HepG2 (cell line): ENCODE measurements around the gene NGEF. TPM values are rescaled to one million over a fixed set of nuclear protein-coding genes. Genes with fewer than 3 reads are reported as not detected.
A peak's percentile ranks its signal among the peaks of the same experiment; 100 is the strongest.

Experiments
- AHDC1 ChIP-seq: sonication (generic); formaldehyde crosslinking; IDR thresholded peaks from 2 replicates; pipeline ENCODE4 v1.5.1; 2020; ENCODE audit warnings: mild to moderate bottlenecking, missing genetic modification reagents, borderline replicate concordance
- CBFB ChIP-seq: sonication (generic); formaldehyde crosslinking; IDR thresholded peaks from 2 replicates; pipeline ENCODE4 v1.4.0; 2020; ENCODE audit warnings: missing genetic modification reagents
- CENPX ChIP-seq: sonication (generic); formaldehyde crosslinking; IDR thresholded peaks from 2 replicates; pipeline ENCODE4 v1.9.0; 2021; ENCODE audit warnings: mild to moderate bottlenecking, missing genetic modification reagents, moderate library complexity
- HINFP ChIP-seq: sonication (generic); formaldehyde crosslinking; IDR thresholded peaks from 2 replicates; pipeline ENCODE4 v1.4.0; 2020; ENCODE audit warnings: low read depth, mild to moderate bottlenecking, missing genetic modification reagents
- KLF12 ChIP-seq: sonication (generic); formaldehyde crosslinking; IDR thresholded peaks from 2 replicates; pipeline ENCODE4 v1.4.0; 2020; ENCODE audit warnings: missing genetic modification reagents, borderline replicate concordance
- MED13 ChIP-seq: sonication (generic); formaldehyde crosslinking; IDR thresholded peaks from 2 replicates; pipeline ENCODE4 v1.5.0; 2020; ENCODE audit warnings: missing genetic modification reagents
- NFE2L2 ChIP-seq: fragments of 150-350 bp; IDR thresholded peaks from 2 replicates; pipeline ENCODE4 v1.6.1; 2014; ENCODE audit warnings: low read length
- NR2C2 ChIP-seq: sonication (generic); formaldehyde crosslinking; IDR thresholded peaks from 2 replicates; pipeline ENCODE4 v1.4.0; 2020; ENCODE audit warnings: missing genetic modification reagents, mild to moderate bottlenecking, moderate library complexity, borderline replicate concordance
- SMC3 ChIP-seq: IDR thresholded peaks from 2 replicates; pipeline ENCODE4 v1.6.1; 2011; ENCODE audit warnings: low read length, improper control_type of control experiment
- ZKSCAN5 ChIP-seq: sonication (generic); formaldehyde crosslinking; IDR thresholded peaks from 2 replicates; pipeline ENCODE4 v1.5.1; 2020; ENCODE audit warnings: mild to moderate bottlenecking, missing genetic modification reagents
- ZNF609 ChIP-seq: sonication (generic); formaldehyde crosslinking; IDR thresholded peaks from 2 replicates; pipeline ENCODE4 v1.4.0; 2020; ENCODE audit warnings: mild to moderate bottlenecking, missing genetic modification reagents, borderline replicate concordance
- ZNF629 ChIP-seq: sonication (generic); formaldehyde crosslinking; conservative IDR thresholded peaks from 2 replicates; pipeline ENCODE4 v1.5.0; 2020; ENCODE audit warnings: missing genetic modification reagents
- ZNF678 ChIP-seq: sonication (generic); formaldehyde crosslinking; IDR thresholded peaks from 2 replicates; pipeline ENCODE4 v1.4.0; 2020; ENCODE audit warnings: mild to moderate bottlenecking, missing genetic modification reagents
- ZNF737 ChIP-seq: sonication (generic); formaldehyde crosslinking; IDR thresholded peaks from 2 replicates; pipeline ENCODE4 v1.5.0; 2020; ENCODE audit warnings: missing genetic modification reagents, mild to moderate bottlenecking, borderline replicate concordance
- ZNF780A ChIP-seq: sonication (generic); formaldehyde crosslinking; IDR thresholded peaks from 2 replicates; pipeline ENCODE4 v1.8.0; 2022; ENCODE audit warnings: mild to moderate bottlenecking, missing genetic modification reagents, moderate library complexity
- ZNF781 ChIP-seq: sonication (generic); formaldehyde crosslinking; IDR thresholded peaks from 2 replicates; pipeline ENCODE4 v1.5.1; 2020; ENCODE audit warnings: borderline replicate concordance, mild to moderate bottlenecking, missing genetic modification reagents; ENCODE audit errors: not compliant biosample characterization
- polyA plus RNA-seq, 8 experiments: library from polyadenylated mRNA; depleted of rRNA in 3 of 8; stranded (reverse) in 7 of 8; unstranded in 1 of 8; fragments of >200 nt; fragmentation: Illumina TruSeq in 4 of 8; extraction: Trizol in 4 of 8; gene quantifications; 2 replicates each; pipeline versions ENCODE4 v1.2.1 to v1.2.3, GENCODE V29; 2011 to 2016; ENCODE audit warnings: low read depth in 4 of 8, missing spikeins in 1 of 8, mixed read lengths in 1 of 8; ENCODE audit not compliant: insufficient read depth in 1 of 8
- total RNA-seq, 5 experiments: library from RNA; depleted of rRNA; stranded (reverse); fragments of >200 nt; fragmentation: Illumina TruSeq; extraction: Trizol; gene quantifications; 2 replicates each; pipeline ENCODE4 v1.2.3, GENCODE V29; 2016; ENCODE audit warnings: low read depth in 1 of 5

NGEF gene
- total and polyA plus RNA-seq, 2 of the 13 experiments (the other 11 are each of a cell fraction or from before 2014, with no cell fraction given), result 14.4 to 36.9 TPM

- peak; percentile 20; the same call in 1 of the 2 replicates for TF ChIP-seq SMC3
- no peak for TF ChIP-seq NFE2L2
- peak; percentile 66; the same call in 1 of the 2 replicates for TF ChIP-seq ZNF609 (CRISPR knock-in tag)
- TF ChIP-seq ZNF678, result no peak; the same call in 1 of the 2 replicates
- TF ChIP-seq ZKSCAN5 (CRISPR knock-in tag), result no peak; the same call in 1 of the 2 replicates
- TF ChIP-seq CENPX (CRISPR knock-in tag), result no peak
- no peak for TF ChIP-seq ZNF737 (CRISPR knock-in tag)
- TF ChIP-seq NR2C2 (CRISPR knock-in tag), result peak; percentile 67; the same call in 1 of the 2 replicates
- peak; percentile 17; the same call in 1 of the 2 replicates for TF ChIP-seq CBFB (CRISPR knock-in tag)
- TF ChIP-seq HINFP, result no peak; the same call in 1 of the 2 replicates
- peak; percentile 99 for TF ChIP-seq ZNF629 (CRISPR knock-in tag)
- no peak; the same call in 1 of the 2 replicates for TF ChIP-seq MED13 (CRISPR knock-in tag)
- TF ChIP-seq AHDC1 (CRISPR knock-in tag), result no peak
- peak; percentile 50 for TF ChIP-seq ZNF781 (CRISPR knock-in tag)
- TF ChIP-seq KLF12 (CRISPR knock-in tag), result no peak
- no peak for TF ChIP-seq ZNF780A (CRISPR knock-in tag)
Observed at GRCh38 chr2:233061591-233062450, 48.8 kb upstream of the NGEF start (continued).
